NCI-H146 treated with DMSO at 0.1 percent for 48 hours (cell line): ENCODE measurements around the gene PIGB.
"Not testable (repeated sequence)": the region's sequence is repeated elsewhere in the genome, so short reads cannot be mapped to it uniquely, and the experiment has no call there.

Experiments
- DNase-seq: peaks from one replicate; lab custom pipeline; 2025; ENCODE audit not compliant: unreplicated experiment; lab: John Stamatoyannopoulos, UW

The PIGB gene

GRCh38 chr15:55372701-55373440 is 53.8 kb downstream of the PIGB start:
- no peak for DNase-seq

DNA sequence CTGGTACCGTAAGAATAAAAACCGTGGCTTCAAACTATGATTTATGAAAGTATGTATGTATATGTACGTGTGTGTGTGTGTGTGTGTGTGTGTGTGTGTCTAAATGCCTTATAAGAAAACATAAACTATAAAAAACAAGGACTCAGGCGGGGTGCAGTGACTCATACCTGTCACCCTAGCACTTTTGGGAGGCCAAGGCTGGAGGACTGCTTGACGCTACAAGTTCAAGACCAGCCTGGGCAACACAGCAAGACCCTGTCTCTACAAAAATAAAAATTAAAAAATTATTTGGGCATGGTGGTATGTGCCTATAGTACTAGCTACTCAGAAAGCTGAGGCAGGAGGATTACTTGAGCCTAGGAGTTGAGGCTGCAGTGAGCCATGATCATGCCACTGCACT is 60.1 kb downstream of the PIGB start:
- DNase-seq: no peak

DNA sequence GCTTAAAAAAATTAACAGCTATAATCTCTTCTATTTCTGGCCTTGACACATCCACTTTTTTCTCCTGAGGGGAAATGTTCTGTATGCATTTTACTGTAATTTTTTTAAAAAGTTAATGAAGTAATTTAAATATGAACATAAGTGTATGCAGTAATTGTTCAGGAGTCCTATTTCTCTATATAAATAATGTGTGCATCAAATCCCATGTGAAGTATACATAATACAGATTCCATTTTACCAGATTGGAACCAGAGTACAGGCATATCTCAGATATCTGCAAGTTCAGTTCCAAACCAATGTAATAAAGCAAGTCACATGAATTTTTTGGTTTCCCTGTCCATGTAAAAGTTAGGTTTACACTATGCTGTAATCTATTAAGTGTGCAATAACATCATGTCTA is 62.6 kb downstream of the PIGB start:
- no peak for DNase-seq

- DNase-seq: no peak
Observed at GRCh38 chr15:55383687-55384086, 64.7 kb downstream of the PIGB start.

DNA sequence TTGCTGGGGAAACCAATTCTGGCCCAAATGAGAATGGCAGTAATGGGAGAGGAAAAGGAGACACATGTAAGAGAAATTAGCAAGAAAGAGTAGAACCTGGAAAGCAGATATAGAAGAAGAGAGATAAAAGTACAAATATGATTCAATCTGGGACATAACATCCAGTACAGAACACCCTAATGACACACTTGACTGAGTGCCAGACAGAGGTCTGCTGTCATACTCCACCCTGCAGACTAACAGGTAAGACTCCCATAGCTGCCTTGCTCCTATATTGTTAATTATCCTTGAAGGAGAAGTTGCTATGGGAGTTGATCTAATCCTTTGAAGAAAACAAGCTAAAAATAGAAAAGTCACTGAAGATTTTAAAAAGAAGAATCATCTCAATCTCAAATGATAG is 68.0 kb downstream of the PIGB start:
- no peak for DNase-seq

- no peak for DNase-seq
Observed at GRCh38 chr15:55389264-55389607, 70.2 kb downstream of the PIGB start.

GRCh38 chr15:55394694-55395093 is 75.7 kb downstream of the PIGB start:
- no peak for DNase-seq

- no peak for DNase-seq
Observed at GRCh38 chr15:55398243-55398642, 79.2 kb downstream of the PIGB start.

DNA sequence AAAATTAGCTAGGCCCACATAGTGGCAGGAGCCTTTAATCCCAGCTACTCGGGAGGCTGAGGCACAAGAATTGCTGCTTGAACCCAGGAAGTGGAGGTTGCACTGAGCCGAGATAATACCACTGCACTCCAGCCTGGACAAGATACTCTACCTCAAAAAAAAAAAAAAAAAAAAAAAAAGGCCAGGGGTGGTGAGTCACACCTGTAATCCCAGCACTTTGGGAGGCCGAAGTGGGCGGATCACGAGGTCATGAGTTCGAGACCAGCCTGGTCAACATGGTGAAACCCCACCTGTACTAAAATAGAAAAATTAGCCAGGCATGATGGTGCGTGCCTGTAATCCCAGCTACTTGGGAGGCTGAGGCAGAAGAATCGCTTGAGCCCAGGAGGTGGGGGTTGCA is 81.0 kb downstream of the PIGB start:
- DNase-seq: not testable (repeated sequence)

GRCh38 chr15:55401786-55402246 is 82.8 kb downstream of the PIGB start:
- DNase-seq: no peak

GRCh38 chr15:55402707-55403106 is 83.7 kb downstream of the PIGB start:
- no peak for DNase-seq

GRCh38 chr15:55403531-55403930 is 84.5 kb downstream of the PIGB start:
- DNase-seq: no peak
